K562 (cell line): ENCODE results near the gene POLR3GL. TPM values are rescaled to one million over a fixed set of nuclear protein-coding genes. Genes with fewer than 3 reads are reported as not detected.

Experiments used
- E2F3 ChIP-seq: fragments of 250-450 bp; sonication (Bioruptor Pico); IDR thresholded peaks from 2 replicates; pipeline ENCODE4 v1.4.0; 2020; ENCODE audit warnings: mild to moderate bottlenecking
- KLF13 ChIP-seq: fragments of 450-650 bp; IDR thresholded peaks from 2 replicates; pipeline ENCODE4 v1.6.1; 2016; ENCODE audit warnings: missing genetic modification characterization, low read depth, mild to moderate bottlenecking, missing compliant biosample characterization, moderate library complexity, borderline replicate concordance
- MCM7 ChIP-seq, 2 experiments: fragments of 450-650 bp; IDR thresholded peaks; 2 replicates each; pipeline ENCODE4 v1.6.1; 2016 to 2018
- MEF2A ChIP-seq: IDR thresholded peaks from 2 replicates; pipeline ENCODE4 v1.6.1; 2011; ENCODE audit warnings: low read depth, mild to moderate bottlenecking, low read length, moderate library complexity; ENCODE audit not compliant: control insufficient read depth
- RAD21 ChIP-seq, 2 experiments: fragments of 250-450 bp in 1 of 2; fragments of 450-650 bp in 1 of 2; sonication (Bioruptor Pico) in 1 of 2; formaldehyde crosslinking in 1 of 2; IDR thresholded peaks in 1 of 2; conservative IDR thresholded peaks in 1 of 2; 2 replicates each; pipeline versions ENCODE4 v1.4.0 to v1.8.0; 2020 to 2022; ENCODE audit warnings: mild to moderate bottlenecking in 2 of 2, moderate library complexity in 1 of 2
- REST ChIP-seq, 2 experiments: fragments of 450-650 bp; formaldehyde crosslinking in 1 of 2; IDR thresholded peaks; 2 replicates each; pipeline versions ENCODE4 v1.4.0 to v1.6.1; 2014 to 2020; ENCODE audit warnings: mild to moderate bottlenecking in 2 of 2, borderline replicate concordance in 1 of 2, low read depth in 1 of 2
- SPI1 ChIP-seq: IDR thresholded peaks from 2 replicates; pipeline ENCODE4 v1.6.1; 2011; ENCODE audit warnings: low read depth, low read length, control low read depth, borderline replicate concordance
- TCF15 ChIP-seq: fragments of 250-450 bp; sonication (Bioruptor Pico); IDR thresholded peaks from 2 replicates; pipeline ENCODE4 v1.8.0; 2022; ENCODE audit warnings: moderate library complexity, mild to moderate bottlenecking, inconsistent platforms
- ZNF174 ChIP-seq: fragments of 250-450 bp; sonication (Bioruptor Pico); IDR thresholded peaks from 2 replicates; pipeline ENCODE4 v1.4.0; 2020; ENCODE audit warnings: mild to moderate bottlenecking
- polyA plus RNA-seq, 8 experiments: library from polyadenylated mRNA; depleted of rRNA in 4 of 8; stranded (reverse) in 5 of 8; unstranded in 3 of 8; fragments of >200 nt; fragmentation: Nextera tagmentation in 2 of 8; fragmentation: Illumina TruSeq in 1 of 8; extraction: Ambion mirVana in 2 of 8; extraction: Trizol in 1 of 8; gene quantifications; 2 replicates each; pipeline versions ENCODE4 v1.2.1 to v1.2.3, GENCODE V29; 2011 to 2014; ENCODE audit warnings: inconsistent platforms in 1 of 8, missing spikeins in 1 of 8
- total RNA-seq, 7 experiments: library from RNA; depleted of rRNA in 6 of 7; stranded (reverse); fragments of >200 nt in 6 of 7; fragmentation: Illumina TruSeq in 2 of 7; extraction: Trizol in 2 of 7; gene quantifications; 2 replicates each; pipeline versions ENCODE4 v1.2.1 to v1.2.3, GENCODE V29; 2011 to 2021; ENCODE audit warnings: low replicate concordance in 1 of 7
- TF ChIP-seq, protein P1 (sequence below), 3 experiments: fragments of 200-800 bp in 1 of 3; fragments of 250-450 bp in 1 of 3; fragments of 450-650 bp in 1 of 3; sonication (Bioruptor Pico) in 1 of 3; sonication (Bioruptor generic) in 1 of 3; formaldehyde crosslinking in 1 of 3; IDR thresholded peaks; 2 replicates each; pipeline versions ENCODE4 v1.6.1 to v1.8.0; 2016 to 2022; ENCODE audit warnings: mild to moderate bottlenecking in 2 of 3, missing genetic modification characterization in 2 of 3, missing compliant biosample characterization in 1 of 3, moderate library complexity in 1 of 3
- TF ChIP-seq, protein P2 (sequence below): sonication (generic); IDR thresholded peaks from 2 replicates; pipeline ENCODE4 v1.6.1; 2016

The POLR3GL gene
- total and polyA plus RNA-seq, 9 of the 15 experiments (the other 6 are each of a cell fraction or from before 2014, with no cell fraction given): 14.6 to 48.4 (median 38.2) TPM

- peak; percentile 57 for TF ChIP-seq KLF13 (tag)
- peak in 1 of 2 experiments; percentile 95; a peak in 2 of 4 replicates for TF ChIP-seq MCM7 (IDR thresholded peaks at IDR 0.05)
- no peak for TF ChIP-seq ZNF174 (CRISPR knock-in tag)
- 0 out of 2 replicates have a peak, but pooled peaks have one; percentile 30 for TF ChIP-seq TCF15 (CRISPR knock-in tag)
- TF ChIP-seq, protein P1, sequence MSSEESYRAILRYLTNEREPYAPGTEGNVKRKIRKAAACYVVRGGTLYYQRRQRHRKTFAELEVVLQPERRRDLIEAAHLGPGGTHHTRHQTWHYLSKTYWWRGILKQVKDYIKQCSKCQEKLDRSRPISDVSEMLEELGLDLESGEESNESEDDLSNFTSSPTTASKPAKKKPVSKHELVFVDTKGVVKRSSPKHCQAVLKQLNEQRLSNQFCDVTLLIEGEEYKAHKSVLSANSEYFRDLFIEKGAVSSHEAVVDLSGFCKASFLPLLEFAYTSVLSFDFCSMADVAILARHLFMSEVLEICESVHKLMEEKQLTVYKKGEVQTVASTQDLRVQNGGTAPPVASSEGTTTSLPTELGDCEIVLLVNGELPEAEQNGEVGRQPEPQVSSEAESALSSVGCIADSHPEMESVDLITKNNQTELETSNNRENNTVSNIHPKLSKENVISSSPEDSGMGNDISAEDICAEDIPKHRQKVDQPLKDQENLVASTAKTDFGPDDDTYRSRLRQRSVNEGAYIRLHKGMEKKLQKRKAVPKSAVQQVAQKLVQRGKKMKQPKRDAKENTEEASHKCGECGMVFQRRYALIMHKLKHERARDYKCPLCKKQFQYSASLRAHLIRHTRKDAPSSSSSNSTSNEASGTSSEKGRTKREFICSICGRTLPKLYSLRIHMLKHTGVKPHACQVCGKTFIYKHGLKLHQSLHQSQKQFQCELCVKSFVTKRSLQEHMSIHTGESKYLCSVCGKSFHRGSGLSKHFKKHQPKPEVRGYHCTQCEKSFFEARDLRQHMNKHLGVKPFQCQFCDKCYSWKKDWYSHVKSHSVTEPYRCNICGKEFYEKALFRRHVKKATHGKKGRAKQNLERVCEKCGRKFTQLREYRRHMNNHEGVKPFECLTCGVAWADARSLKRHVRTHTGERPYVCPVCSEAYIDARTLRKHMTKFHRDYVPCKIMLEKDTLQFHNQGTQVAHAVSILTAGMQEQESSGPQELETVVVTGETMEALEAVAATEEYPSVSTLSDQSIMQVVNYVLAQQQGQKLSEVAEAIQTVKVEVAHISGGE (CRISPR knock-in tag; IDR thresholded peaks at IDR 0.05): peak in 1 of 3 experiments; percentile 85; a peak in 2 of 6 replicates
- 0 out of 2 replicates have a peak, but pooled peaks have one; percentile 12 for TF ChIP-seq MEF2A
- peak; percentile 14; the same call in 1 of the 2 replicates for TF ChIP-seq REST (IDR thresholded peaks at IDR 0.05; ENCODE audit: borderline replicate concordance)
- TF ChIP-seq REST (CRISPR knock-in tag; IDR thresholded peaks at IDR 0.05; ENCODE audit: low read depth): no peak
- TF ChIP-seq, protein P2, sequence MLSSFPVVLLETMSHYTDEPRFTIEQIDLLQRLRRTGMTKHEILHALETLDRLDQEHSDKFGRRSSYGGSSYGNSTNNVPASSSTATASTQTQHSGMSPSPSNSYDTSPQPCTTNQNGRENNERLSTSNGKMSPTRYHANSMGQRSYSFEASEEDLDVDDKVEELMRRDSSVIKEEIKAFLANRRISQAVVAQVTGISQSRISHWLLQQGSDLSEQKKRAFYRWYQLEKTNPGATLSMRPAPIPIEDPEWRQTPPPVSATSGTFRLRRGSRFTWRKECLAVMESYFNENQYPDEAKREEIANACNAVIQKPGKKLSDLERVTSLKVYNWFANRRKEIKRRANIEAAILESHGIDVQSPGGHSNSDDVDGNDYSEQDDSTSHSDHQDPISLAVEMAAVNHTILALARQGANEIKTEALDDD: peak; percentile 89
- TF ChIP-seq RAD21 (CRISPR knock-in tag; conservative IDR thresholded peaks at IDR 0.05 in 1 of 2, IDR thresholded peaks at IDR 0.05 in 1 of 2): peak; percentile 28 to 44; a peak in 2 of 4 replicates
- peak; percentile 76 for TF ChIP-seq SPI1
- 0 out of 2 replicates have a peak, but pooled peaks have one; percentile 34 for TF ChIP-seq E2F3 (CRISPR knock-in tag)
Observed at GRCh38 chr1:145978854-145979745, 14.6 kb downstream of the POLR3GL start (continued).
